T-helper 1 cell treated with Interleukin-12 subunit alpha and Interleukin-12 subunit beta and Interleukin-4 antibody, amounts not matched to agents 30 μg/mL and 1 μg/mL, for 36 hours (primary cell): ENCODE data around the gene DST.

Source experiments
- H3K27ac Mint-ChIP-seq: one replicate; pipeline ENCODE4 v1.8.0; 2021; ENCODE audit warnings: mild to moderate bottlenecking, mixed read lengths
- H3K27me3 Mint-ChIP-seq: one replicate; pipeline ENCODE4 v1.8.0; 2021; ENCODE audit warnings: low read depth, mixed read lengths
- H3K36me3 Mint-ChIP-seq: one replicate; pipeline ENCODE4 v1.8.0; 2021; ENCODE audit warnings: low read depth, mixed read lengths
- H3K4me1 Mint-ChIP-seq: one replicate; pipeline ENCODE4 v1.8.0; 2021; ENCODE audit warnings: low read depth, mixed read lengths
- H3K4me3 Mint-ChIP-seq: one replicate; pipeline ENCODE4 v1.8.0; 2021; ENCODE audit warnings: mild to moderate bottlenecking, moderate library complexity, mixed read lengths
- H3K9me3 Mint-ChIP-seq: one replicate; pipeline ENCODE4 v1.8.0; 2021; ENCODE audit warnings: mixed read lengths

Gene DST

DNA sequence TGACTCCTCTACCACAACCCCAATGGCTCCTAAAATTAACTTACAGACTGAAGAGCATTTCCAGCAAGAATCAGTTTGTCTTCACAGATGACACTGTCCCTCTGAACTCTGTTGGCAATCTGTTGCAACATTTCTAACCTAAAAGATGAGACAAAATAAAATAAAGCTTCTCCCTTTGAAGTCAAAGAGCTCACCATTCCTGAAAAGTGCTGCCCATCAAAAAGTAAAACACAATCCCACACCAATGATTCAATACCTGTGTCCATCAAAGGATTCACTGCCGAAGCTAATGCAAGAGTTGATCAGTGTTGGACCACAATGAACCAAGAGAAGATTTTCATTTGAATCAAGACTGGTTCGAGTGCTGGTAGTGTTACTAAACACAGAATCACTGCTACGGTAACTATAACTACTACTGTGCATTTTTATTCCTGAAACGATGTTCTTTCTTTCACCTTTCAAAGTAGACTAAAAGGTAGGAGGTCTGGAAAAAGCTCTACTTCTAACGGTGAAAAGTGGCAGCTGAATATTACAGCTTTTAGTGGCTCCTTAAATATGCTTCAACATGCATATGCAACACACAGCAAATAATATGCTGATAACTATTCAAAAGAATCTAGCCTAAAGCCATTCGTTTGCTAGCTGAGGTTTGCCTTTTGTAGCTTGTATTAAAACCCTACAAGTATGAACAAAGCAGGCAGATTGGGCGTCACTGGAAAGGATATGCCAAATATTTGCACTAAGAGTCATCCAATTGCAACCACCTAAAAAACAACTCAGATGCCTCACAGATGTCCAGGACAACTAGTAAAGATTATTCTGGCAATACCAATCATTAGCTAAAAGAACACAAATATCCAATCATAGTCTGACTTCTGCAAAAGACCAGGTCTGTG lies at the start of gene DST:
Gene DST, minus strand, starts transcription at position 524 of the 896 bp plus-strand sequence.
- H3K36me3 Mint-ChIP-seq: no peaks in the 10 kb centered on the region
- H3K27ac Mint-ChIP-seq: no peak within 1 kb of the TSS
- H3K9me3 Mint-ChIP-seq: no peaks in the 10 kb centered on the region
- peaks cover 4% of the 10 kb centered on the region for H3K27me3 Mint-ChIP-seq
- H3K4me3 Mint-ChIP-seq: no peak within 1 kb of the TSS
- no peaks in the 10 kb centered on the region for H3K4me1 Mint-ChIP-seq

DNA sequence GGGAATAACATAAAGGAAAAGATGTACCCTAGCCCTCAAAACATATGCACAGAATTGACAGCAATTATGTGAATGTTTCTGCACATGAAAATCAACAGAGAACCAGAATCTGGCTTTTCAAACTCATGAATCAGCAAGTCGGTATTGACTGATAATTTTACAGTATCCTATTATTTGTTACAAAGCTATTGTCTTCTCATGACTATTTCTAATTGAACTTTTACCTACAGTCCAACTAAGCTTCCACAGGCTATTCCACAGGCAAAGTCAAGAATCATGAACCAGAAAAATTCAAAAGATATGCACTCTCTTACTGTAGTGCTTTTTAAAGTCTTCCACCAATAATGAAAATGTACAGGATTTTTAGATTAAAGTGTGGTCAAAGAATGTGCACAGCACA lies 49.1 kb upstream of the DST start:
- Mint-ChIP-seq H3K27me3 (peaks cover 10% of the 10 kb centered on the region), H3K4me1 (no peaks in the 10 kb centered on the region), H3K36me3 (no peaks in the 10 kb centered on the region), H3K9me3 (no peaks in the 10 kb centered on the region), H3K4me3 (no peak overlapping the region), H3K27ac (no peak overlapping the region)

DNA sequence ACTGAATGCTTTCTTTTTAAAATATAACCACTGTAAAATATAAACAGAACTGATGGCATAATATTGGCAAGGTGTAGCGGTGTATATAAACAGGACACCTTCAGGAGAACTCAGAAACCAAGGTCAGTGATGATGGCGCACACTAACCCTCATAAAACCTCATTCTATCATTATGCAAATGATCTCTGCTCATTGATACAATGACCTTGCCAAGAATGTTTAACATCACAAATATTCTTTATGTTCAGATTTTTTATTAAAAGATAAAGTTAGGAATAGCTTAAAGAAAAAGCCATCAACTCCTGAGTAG lies 48.6 kb upstream of the DST start:
- Mint-ChIP-seq H3K36me3 (no peaks in the 10 kb centered on the region), H3K4me1 (no peaks in the 10 kb centered on the region), H3K27ac (no peak overlapping the region), H3K9me3 (no peaks in the 10 kb centered on the region), H3K27me3 (peaks cover 10% of the 10 kb centered on the region), H3K4me3 (no peak overlapping the region)

DNA sequence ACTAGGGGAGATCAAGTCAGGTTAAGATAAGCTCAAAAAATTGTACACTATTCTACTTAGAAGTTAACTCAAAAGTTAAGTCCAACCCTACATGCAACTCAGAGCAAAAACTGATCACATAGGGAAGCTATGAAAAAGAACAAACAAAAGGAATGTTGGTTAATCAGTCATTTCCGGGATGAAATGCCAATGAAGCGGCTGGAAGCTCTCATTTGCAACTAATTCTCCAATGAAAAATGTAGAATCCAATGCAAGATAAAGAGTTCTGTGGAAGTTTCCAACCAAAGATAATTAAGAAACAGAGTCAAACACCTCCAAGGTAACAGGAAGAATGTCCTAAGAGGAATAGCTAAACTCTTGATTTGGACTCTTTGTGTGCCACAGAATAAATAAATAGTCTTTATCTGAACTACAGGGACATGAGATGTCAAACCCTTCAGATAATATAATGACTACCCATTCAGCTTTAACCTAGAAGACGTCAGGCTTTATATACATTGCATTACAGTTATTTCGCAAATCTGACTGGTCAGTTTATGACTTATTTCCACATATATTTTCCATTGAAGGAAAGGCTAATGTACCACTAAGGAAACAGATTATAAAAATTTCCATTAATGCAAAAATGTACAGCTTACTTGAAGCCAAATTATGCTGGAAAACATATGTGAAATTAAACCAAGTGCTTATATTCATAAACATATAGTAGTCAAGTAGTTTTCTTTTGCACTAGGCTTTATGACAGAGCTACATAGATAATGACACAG lies 48.0 kb upstream of the DST start:
- Mint-ChIP-seq H3K27ac (no peak overlapping the region), H3K4me3 (no peak overlapping the region), H3K4me1 (no peaks in the 10 kb centered on the region), H3K27me3 (peaks cover 10% of the 10 kb centered on the region), H3K9me3 (no peaks in the 10 kb centered on the region), H3K36me3 (no peaks in the 10 kb centered on the region)

DNA sequence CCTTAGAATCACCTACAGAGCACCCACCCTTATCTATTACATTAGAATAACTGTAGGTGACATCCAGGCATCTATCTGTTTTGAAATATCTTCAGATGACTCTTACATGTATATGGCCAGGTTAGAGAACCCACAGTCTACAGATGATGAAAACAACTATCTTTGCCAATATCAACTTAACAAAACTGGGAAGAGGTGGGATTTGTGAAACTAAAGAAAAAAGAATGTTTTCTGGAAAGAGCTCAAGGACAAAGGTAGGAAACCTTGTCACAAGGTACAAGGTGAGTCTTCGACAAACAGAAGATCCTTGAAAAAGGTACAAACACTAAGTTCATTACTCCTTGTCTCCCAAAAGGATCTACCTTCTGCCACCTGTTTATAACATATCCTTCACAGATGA lies 47.0 kb upstream of the DST start:
- Mint-ChIP-seq H3K36me3 (no peaks in the 10 kb centered on the region), H3K4me3 (no peak overlapping the region), H3K9me3 (no peaks in the 10 kb centered on the region), H3K4me1 (no peaks in the 10 kb centered on the region), H3K27ac (no peak overlapping the region), H3K27me3 (peaks cover 7% of the 10 kb centered on the region)

DNA sequence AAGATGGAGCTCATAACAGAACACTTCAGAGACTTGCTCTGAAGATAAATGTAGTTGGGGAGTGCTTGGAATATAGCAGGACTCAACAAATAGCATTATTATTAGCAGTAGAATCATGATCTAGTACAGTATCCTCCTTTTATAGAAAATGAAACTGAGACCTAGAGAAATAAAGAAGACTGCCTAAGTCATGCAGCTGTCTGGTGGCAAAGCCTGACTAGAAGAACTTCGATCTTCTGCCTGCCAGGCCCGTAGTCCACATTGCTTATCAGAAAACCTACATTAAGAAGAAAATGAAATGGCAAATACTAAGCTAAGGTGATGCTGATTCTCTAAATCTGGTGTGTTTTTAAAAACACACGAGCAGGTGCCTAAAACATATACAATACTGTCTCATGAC lies 46.4 kb upstream of the DST start:
- H3K9me3 Mint-ChIP-seq: no peaks in the 10 kb centered on the region
- no peak overlapping the region for H3K4me3 Mint-ChIP-seq
- no peaks in the 10 kb centered on the region for H3K36me3 Mint-ChIP-seq
- no peak overlapping the region for H3K27ac Mint-ChIP-seq
- peaks cover 7% of the 10 kb centered on the region for H3K27me3 Mint-ChIP-seq
- H3K4me1 Mint-ChIP-seq: no peaks in the 10 kb centered on the region

DNA sequence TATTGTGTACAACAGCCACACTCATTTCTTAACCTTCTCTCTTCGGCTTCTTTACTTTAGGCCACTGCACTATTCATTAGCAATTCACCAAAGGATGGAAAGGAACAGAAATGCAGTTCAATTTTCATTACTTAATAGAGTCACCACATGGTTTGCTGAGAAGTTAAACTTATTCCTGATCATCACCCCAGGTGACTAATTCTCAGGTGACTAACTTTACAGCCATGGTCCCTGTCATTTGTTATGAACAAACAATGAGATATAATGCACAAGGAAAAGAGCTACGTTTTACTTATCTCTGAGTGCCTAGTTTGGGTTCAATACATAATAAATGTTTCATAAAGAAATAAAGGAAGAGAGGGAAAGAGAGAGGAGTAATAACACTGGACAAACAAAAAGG lies 45.8 kb upstream of the DST start:
- Mint-ChIP-seq H3K4me3 (no peak overlapping the region), H3K36me3 (no peaks in the 10 kb centered on the region), H3K9me3 (no peaks in the 10 kb centered on the region), H3K4me1 (no peaks in the 10 kb centered on the region), H3K27me3 (peaks cover 7% of the 10 kb centered on the region), H3K27ac (no peak overlapping the region)

DNA sequence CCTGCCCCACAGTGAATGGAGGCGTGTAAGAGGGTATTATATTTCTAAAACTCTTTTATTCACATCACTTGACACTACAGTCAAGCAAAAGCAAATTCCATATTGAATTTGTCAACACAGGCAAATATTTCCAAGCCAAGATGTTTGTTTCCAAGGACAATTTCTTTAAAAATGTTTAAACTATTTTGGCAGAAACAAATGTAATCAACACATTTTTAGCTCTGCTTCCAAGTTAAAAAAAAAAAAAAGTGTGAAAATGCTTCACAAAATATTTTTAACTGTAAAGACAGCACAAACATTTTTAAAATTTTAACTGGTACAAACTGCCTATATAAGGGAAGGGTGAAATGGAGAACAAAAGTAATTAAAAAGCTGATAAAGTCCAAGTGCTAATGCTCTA lies 44.9 kb upstream of the DST start:
- no peaks in the 10 kb centered on the region for H3K4me1 Mint-ChIP-seq
- H3K36me3 Mint-ChIP-seq: no peaks in the 10 kb centered on the region

DNA sequence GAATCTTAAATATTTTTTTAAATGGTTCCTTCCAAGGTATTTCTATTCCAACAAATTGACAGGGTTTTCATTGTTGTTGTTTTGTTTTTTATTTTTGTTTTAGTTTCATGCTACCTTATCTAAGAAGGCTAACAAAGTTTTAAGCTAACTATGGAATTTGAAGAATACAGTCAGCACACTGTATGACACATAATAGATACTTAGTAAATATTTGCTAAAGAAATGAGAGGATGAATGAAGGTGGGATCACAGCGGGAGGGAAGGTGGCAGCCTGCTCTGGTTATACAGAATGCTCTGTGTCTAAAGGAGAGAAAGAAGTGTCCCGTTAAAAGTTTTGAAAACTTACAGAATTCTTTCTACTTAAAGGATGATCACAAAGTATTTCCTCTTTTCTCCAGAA lies 43.7 kb upstream of the DST start:
- Mint-ChIP-seq H3K4me3 (no peak overlapping the region), H3K27ac (no peak overlapping the region), H3K9me3 (no peaks in the 10 kb centered on the region), H3K36me3 (no peaks in the 10 kb centered on the region), H3K27me3 (peaks cover 3% of the 10 kb centered on the region), H3K4me1 (no peaks in the 10 kb centered on the region)

More for the DNA sequence above, 44.9 kb upstream of the DST start:
- no peaks in the 10 kb centered on the region for H3K9me3 Mint-ChIP-seq
- peaks cover 3% of the 10 kb centered on the region for H3K27me3 Mint-ChIP-seq
- H3K27ac Mint-ChIP-seq: no peak overlapping the region
- H3K4me3 Mint-ChIP-seq: no peak overlapping the region

DNA sequence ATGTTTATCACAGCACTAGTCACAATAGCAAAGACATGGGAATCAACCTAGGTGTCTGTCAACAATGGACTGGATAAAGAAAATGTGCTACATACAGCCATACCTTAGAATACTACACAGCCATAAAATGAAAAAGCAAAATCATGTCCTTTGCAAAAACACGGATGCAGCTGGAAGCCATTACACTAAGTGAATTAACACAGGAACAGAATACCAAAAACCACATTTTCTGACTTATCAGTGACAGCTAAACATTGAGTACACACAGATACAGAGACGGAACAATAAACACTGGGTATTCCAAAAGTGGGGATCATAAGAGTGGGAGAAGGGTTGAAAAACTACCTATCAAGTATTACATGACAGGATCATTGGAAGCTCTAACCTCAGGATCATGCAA lies 43.3 kb upstream of the DST start:
- Mint-ChIP-seq H3K4me3 (no peak overlapping the region), H3K27me3 (peaks cover 3% of the 10 kb centered on the region), H3K36me3 (no peaks in the 10 kb centered on the region), H3K4me1 (no peaks in the 10 kb centered on the region), H3K27ac (no peak overlapping the region), H3K9me3 (no peaks in the 10 kb centered on the region)

DNA sequence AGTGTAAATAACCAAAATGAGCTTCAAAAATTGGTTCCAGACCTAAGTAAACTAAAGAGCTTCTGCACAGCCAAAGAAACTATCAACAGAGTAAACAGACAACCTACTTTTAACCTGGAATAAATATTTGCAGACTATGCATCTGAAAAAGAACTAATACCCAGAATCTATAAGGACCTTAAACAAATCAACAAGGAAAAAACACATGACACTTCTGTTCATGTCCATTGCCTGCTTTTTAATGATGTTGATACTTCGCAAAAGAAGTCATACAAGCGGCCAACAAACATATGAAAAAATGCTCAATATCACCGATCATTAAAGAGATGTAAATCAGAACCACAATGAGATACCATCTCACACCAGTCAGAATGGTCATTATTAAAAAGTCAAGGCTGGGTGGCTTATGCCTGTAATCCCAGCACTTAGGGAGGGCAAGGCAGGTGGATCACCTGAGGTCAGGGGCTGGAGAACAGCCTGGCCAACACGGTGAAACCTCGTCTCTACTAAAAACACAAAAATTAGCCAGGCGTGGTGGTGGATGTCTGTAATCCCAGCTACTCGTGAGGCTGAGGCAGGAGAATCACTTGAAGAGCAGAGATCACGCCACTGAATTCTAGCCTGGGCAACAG lies 42.5 kb upstream of the DST start:
- Mint-ChIP-seq H3K4me1 (no peaks in the 10 kb centered on the region), H3K27me3 (peaks cover 3% of the 10 kb centered on the region), H3K9me3 (no peaks in the 10 kb centered on the region), H3K36me3 (no peaks in the 10 kb centered on the region), H3K4me3 (no peak overlapping the region), H3K27ac (no peak overlapping the region)

DNA sequence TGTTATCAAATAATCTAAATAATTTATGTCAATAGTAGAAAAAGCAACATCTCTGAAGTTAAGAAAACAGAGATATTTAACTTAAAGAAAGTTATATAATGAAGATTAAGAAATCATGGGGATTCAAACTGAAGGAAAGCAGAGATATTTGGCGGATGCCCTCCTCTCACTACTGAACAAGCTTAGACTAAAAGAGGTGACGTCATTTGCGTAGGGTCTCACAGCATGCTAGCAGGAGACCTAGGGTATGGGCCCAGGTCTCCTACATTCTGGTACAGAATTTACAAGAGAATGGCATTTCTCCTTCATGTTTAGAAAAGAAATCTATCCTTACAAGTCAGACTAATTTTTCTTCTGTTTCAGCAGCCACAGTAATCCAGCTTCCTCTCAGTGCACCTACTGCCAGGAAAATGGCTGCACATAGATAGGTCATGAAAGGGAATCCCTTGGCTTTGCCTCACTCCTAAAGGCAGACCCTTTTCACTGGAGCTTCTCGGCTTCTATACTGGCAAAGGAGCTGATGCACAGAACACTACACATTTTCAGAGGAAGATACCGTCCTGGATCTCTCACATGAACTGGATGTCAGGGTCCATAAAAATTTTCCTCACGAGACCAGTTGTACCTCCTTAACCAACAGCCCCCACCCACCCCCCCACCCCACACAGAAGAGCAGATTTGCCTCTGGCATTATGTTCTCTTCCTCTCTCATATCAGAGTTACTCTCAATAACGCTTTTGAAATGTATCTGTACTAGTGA lies 41.8 kb upstream of the DST start:
- Mint-ChIP-seq H3K27me3 (peaks cover 3% of the 10 kb centered on the region), H3K4me3 (no peak overlapping the region), H3K4me1 (no peaks in the 10 kb centered on the region), H3K9me3 (no peaks in the 10 kb centered on the region), H3K27ac (no peak overlapping the region), H3K36me3 (no peaks in the 10 kb centered on the region)

DNA sequence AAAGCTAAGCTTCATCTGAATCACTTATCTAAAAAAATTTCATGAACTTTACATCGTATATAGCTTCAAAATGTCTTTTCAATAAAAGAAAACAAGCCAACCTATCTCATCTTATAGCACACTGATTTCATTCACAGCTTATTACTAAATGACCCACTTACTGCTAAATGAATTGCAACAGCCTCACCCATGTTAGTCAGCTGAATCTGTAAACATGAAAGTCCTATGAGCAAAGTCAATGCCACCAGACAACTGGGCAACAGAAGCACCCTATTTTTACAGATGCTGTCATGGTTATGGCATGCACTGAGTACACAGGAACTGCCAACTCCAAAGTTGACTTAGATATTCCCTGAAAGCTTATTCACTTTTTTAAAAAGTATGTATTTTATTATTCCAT lies 41.2 kb upstream of the DST start:
- Mint-ChIP-seq H3K4me1 (no peaks in the 10 kb centered on the region), H3K9me3 (no peaks in the 10 kb centered on the region), H3K27me3 (peaks cover 3% of the 10 kb centered on the region), H3K27ac (no peak overlapping the region), H3K4me3 (no peak overlapping the region), H3K36me3 (no peaks in the 10 kb centered on the region)

DNA sequence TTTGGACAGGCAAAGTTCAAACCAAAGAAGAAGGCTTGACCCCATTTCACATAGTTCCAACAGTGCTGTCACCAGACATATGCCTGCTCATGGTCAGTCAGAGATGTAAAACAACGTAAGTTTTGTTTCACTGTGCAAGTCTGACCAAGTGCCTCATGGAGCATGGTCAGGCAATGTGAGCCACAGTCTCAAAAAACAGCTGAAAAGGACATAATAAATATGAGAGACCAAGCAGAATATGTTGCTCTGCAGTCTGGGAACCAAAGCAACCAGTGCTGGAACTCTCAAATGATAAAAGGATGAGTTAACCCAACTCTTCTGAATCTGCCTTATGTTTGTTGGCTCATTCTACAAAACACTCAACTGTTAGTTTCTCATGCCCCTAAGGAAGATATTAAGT lies 39.9 kb upstream of the DST start:
- no peaks in the 10 kb centered on the region for H3K9me3 Mint-ChIP-seq
- H3K36me3 Mint-ChIP-seq: no peaks in the 10 kb centered on the region
- no peak overlapping the region for H3K4me3 Mint-ChIP-seq
- no peak overlapping the region for H3K27ac Mint-ChIP-seq
- no peaks in the 10 kb centered on the region for H3K4me1 Mint-ChIP-seq
- H3K27me3 Mint-ChIP-seq: no peaks in the 10 kb centered on the region
